CD4-positive, alpha-beta T cell treated with Interleukin-10 for 1 hour (primary cell): ENCODE results near the gene SNX33.
"Not testable (repeated sequence)": the region's sequence is repeated elsewhere in the genome, so short reads cannot be mapped to it uniquely, and the experiment has no call there.

Experiments used
- DNase-seq: peaks from one replicate; pipeline ENCODE4 v3.0.0-alpha.2; 2020

SNX33 gene

GRCh38 chr15:75684648-75685047, 36.9 kb downstream of the SNX33 start:
- DNase-seq: no peak

GRCh38 chr15:75685195-75685594, 37.5 kb downstream of the SNX33 start:
- no peak for DNase-seq

- DNase-seq: peak; percentile 77
These were observed 38.5 kb downstream of the SNX33 start for GRCh38 chr15:75686212-75686642.

GRCh38 chr15:75687486-75688277, 40.0 kb downstream of the SNX33 start:
- no peak for DNase-seq

- DNase-seq: no peak
These were observed 40.5 kb downstream of the SNX33 start for GRCh38 chr15:75688278-75688557.

GRCh38 chr15:75688831-75689230, 41.1 kb downstream of the SNX33 start:
- no peak for DNase-seq

- not testable (repeated sequence) for DNase-seq
These were observed 41.7 kb downstream of the SNX33 start for GRCh38 chr15:75689429-75689828.

- not testable (repeated sequence) for DNase-seq
These were observed 44.6 kb downstream of the SNX33 start for GRCh38 chr15:75692311-75692710.

- DNase-seq: not testable (repeated sequence)
These were observed 45.3 kb downstream of the SNX33 start for GRCh38 chr15:75693028-75693427.

- no peak for DNase-seq
These were observed 46.0 kb downstream of the SNX33 start for GRCh38 chr15:75693501-75694240.

GRCh38 chr15:75694241-75695182, 46.8 kb downstream of the SNX33 start:
- no peak for DNase-seq

- DNase-seq: no peak
These were observed 47.5 kb downstream of the SNX33 start for GRCh38 chr15:75695220-75695619.

- no peak for DNase-seq
These were observed 48.1 kb downstream of the SNX33 start for GRCh38 chr15:75695634-75696310.

GRCh38 chr15:75696311-75696720, 48.6 kb downstream of the SNX33 start:
- no peak for DNase-seq

GRCh38 chr15:75696854-75697259, 49.1 kb downstream of the SNX33 start:
- no peak for DNase-seq

GRCh38 chr15:75697523-75697922, 49.8 kb downstream of the SNX33 start:
- DNase-seq: no peak

GRCh38 chr15:75697974-75698747, 50.4 kb downstream of the SNX33 start:
- DNase-seq: not testable (repeated sequence)

GRCh38 chr15:75699517-75699916, 51.8 kb downstream of the SNX33 start:
- not testable (repeated sequence) for DNase-seq

- DNase-seq: peak; percentile 11
These were observed 52.5 kb downstream of the SNX33 start for GRCh38 chr15:75699961-75700874.
